Putamen (tissue), 1 donor: ENCODE measurements around the gene NCOA1.
"Not testable (repeated sequence)": the region's sequence is repeated elsewhere in the genome, so short reads cannot be mapped to it uniquely, and the experiment has no call there.

Source experiments
- DNase-seq: peaks from one replicate; pipeline ENCODE4 v3.0.0-alpha.2; 2016; ENCODE audit warnings: low spot score

NCOA1 gene

DNA sequence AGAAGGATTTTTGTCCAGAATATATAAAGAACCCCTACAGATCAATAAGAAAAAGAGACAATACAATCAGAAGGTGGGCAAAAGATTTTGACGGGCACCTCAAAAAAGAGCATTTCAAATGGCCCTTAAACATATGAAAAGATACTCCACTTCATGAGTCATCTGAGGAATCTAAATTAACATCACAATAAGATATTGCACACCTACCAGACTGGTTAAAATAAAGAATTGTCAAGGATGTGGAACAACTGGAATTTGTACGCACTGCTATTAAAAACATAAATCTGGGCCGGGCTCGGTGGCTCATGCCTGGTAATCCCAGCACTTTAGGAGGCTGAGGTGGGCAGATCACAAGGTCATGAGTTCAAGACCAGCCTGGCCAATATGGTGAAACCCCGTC lies 17.0 kb upstream of the NCOA1 start:
- DNase-seq, result no peak

DNA sequence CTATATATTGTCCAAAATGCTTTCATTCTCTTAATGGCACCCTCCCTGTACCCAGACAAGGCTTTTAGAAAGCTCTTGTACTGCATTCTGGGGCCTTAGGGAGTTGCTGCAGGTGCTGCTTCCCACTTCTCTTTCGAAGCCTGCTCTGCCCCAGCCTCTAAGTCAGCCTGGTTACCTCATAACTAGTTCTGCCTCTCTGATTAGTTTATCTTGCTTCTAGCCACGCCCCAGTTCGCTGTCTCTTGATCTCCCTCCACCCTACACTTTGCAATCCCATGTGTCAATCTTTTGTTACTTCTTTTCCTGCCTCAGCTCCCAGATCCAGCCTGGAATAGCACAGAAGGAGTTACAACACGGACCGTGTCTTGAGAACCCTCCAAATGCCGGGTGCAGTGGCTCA lies 13.8 kb upstream of the NCOA1 start:
- DNase-seq, result no peak

DNA sequence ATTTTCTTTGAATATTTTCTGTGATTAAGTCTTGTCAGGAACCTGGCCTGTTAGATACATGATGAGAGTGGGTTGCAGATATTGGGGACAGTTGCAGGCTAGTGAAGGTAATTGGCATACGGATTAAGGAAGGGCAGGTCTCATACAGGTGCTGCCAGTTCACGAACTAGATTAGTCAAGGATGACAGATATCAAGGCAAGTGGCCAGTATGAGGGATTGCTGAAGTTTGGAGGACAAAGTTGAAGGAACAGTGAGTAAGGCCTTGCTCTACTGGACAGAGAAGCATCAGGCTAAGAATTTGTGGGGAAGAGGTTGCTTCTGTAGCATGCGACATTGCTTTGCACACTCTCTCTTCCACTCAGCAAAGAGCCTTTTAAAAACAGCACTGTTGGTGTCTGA lies 12.8 kb upstream of the NCOA1 start:
- no peak for DNase-seq

DNA sequence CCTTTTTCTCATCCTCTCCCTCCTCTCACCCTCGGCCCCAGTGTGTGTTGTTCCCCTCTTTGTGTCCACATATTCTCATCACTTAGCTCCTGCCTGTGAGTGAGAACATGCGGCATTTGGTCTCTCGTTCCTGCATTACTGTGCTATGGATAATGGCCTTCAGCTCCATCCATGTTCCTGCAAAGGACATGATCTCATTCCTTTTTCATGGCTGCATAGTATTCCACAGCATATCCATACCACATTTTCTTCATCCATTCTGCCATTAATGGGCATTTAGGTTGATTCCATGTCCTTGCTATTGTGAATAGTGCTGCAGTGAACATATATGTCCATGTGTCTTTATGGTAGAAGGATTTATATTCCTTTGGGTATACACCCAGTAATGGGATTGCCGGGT lies 10.8 kb upstream of the NCOA1 start:
- no peak for DNase-seq

DNA sequence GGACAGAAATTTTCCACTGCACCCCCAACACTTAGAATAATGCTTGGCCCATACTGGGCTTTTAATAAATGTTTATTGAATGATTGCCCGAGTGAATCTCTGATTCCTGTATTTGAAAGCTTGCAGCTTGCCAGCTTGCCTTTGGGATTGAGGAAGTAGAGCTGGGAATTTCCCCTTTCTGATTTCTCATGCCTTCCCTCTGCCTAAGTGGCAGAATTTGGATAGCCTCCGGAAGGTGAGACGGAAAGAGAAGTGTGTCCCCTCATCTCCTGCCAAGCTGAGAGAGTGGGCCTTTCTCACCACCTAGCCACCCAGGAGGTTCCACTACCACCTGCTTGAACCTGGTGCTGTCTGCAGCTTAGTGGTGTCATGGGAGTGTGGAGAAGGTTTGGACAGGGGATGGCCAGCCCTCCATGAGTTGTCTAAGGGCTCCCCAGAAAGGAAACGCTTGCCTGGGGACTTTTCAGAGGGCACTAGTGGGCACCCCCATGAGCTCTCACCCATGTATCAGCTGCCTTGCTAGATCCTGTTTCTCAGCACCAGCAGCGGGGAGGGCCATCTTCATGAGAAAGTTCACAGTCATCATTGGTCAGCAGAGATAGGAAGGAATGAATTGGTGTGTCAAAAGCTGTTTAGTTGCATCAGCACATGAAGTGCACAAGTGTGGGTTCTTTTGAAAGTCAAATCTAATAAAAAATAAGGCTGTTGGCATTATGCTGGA lies 8.6 kb upstream of the NCOA1 start:
- DNase-seq, result no peak

DNA sequence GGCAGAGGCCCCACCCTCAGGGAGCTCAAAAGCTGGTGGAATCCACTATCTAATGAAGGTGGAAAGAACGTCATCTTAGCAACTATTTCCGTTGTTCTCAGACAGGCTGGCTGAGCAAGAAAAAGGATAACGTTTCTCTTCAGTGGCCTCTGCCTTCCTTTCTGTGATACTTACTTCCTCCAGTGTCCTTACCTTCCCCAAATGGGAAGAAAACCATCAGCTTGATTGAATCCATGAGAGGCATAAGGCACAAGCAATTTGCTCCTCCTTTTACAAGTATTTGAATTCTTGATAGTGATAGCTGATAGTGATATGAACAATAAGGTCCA lies 8.1 kb upstream of the NCOA1 start:
- no peak for DNase-seq

DNA sequence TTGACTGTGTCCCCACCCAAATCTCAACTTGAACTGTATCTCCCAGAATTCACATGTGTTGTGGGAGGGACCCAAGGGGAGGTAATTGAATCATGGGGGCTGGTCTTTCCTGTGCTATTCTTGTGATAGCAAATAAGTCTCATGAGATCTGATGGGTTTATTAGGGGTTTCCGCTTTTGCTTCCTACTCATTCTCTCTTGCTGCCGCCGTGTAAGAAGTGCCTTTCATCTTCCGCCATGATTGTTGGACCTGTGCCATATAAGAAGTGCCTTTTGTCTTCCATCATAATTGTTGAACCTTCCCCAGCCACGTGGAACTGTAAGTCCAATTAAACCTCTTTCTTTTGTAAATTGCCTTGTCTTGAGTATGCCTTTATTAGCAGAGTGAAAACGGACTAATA lies 6.4 kb upstream of the NCOA1 start:
- DNase-seq, result not testable (repeated sequence)

DNA sequence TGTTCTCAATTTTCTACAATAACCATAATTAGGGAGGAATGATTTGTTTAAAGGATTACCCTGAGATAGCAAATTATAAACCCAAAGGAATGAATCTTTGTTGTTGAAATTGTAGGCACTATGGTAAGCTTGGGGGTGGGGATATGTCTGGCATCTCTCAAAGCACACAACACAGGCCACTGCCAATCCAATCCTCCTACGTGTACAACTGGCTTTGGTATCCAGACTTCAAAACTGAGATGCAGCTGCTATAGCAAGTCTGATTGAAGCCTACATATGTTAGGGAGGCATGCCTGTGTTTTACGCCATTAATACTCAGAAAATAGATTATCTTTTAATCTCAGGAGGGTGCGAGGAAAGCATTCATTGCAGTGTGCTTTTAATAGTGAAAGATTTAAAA lies 5.9 kb upstream of the NCOA1 start:
- DNase-seq, result no peak

DNA sequence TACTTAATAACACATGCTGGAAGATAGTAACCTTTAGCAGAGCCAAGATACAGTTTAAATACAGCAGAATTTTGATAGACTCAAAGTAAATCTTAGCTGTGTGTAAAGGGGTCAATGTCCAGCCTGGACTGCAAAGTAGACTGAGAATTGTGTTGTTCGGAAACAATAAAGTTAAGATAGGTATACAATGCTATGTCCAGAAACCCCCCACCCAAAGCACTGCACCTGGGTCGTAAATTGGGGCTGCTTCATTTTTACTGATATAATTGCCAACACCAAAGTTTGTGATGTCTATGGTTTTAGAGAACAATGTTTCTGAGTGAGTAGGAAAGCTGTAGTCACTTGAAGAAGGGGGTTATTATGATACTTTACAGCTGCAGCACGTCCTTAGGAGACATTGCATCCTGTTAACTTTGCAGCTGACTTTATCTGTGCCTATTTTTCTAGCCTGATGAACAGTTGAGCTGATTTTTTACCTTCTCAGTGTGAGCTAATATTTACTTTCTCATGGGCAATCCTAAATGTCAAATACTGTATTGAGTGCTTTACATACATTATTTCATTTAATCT lies 4.3 kb upstream of the NCOA1 start:
- DNase-seq, result no peak

DNA sequence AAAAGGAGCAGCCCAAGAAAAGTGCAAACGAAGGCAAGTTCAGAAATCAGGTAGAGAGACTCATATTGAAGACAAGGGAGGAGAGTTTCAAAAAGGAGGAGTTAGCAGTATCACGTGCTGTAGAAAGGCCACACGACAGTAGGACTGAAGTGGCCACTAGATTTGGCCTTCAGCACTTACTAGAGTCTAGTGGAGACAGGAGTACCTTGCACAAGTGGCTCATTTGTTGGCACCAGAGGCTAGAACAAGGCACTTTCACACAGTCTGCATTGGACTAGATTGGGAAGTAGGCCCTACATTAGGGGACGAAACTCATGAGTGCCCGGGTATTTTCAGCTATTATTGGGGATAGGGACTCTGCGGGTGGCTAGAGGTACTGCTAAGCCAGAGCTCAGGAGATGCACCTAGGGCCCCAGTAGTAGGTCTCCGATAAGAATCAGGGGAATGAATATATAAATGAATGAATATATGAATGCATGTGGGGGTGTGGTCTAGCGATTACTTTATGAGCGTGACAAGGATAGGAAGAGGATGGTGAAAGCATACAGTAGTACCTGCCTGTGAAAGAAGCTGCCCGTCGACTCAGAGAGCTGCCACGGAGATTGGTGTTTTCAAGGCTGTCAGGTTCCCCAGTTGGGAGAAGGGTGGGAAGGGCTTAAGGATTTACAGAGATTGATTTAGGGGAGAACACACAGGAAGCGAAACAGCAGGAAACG lies 1.4 kb upstream of the NCOA1 start:
- no peak for DNase-seq

DNA sequence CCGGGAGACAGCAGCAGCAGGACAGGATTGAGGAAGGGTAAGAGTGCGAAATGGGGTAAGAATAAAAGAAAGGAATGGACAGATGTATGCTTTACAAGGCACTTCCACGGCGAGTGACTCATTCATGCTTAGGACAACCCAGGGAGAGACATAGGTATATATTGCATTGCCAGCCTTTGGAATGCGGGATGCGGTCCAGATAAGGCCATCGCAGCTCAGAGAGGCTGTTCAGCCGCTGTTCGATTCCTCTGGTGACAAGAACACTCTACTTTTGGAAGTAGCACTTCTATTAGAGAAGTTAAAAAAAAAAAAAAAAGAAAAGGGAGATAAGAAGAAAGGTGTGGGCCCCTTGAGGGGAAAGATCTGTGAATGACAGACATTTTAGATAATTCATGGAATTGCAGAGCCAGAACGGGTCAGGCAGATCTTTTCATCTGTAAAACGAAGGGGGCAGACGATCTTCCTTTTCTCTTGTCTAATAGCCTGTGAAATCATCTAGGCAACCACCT lies 819 bp upstream of the NCOA1 start:
- DNase-seq, result no peak

DNA sequence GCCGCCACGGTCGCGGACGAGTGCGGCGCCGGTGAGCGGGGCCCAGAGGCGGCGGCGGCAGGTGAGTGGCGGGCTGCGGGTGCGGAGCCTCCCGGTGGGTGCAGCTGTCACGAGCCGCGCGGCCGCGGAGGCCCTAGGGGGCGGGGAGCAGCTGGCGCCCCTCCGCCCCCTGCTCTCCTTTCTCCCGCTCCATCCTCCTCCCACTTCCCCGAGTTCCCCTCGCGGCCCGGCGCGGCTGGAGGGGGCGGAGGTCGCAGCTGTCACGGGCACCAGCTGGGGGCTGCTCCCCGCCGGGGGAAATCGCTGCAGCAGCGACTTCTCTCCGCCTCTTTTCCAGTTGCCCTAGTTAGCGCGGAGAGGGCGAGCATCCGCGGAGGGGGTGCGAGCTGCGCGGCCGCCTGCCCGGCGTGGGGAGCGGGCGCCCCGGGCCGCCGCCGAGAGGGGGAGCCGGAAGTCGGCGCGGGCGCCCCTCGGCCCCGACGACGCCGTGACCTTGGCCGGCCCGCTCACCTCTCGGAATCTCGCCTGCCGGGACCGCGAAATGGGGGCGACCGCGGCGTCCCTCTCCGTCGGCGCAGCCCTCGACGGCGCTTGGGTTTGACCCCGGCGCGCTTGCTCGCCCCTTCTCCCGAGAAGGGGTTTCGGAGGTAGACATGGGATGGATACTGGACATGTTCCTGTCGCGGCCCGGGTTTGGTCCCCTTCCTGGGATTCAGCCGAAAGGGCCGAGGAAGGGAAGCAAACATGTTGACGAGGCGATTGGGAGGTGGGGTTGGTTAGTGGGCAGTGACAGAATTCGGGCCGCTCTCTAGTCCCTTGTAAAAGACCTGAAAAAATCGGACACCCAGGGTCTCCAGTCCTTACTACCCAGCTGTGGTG lies 727 bp downstream of the NCOA1 start:
- DNase-seq, result peak; percentile 72

DNA sequence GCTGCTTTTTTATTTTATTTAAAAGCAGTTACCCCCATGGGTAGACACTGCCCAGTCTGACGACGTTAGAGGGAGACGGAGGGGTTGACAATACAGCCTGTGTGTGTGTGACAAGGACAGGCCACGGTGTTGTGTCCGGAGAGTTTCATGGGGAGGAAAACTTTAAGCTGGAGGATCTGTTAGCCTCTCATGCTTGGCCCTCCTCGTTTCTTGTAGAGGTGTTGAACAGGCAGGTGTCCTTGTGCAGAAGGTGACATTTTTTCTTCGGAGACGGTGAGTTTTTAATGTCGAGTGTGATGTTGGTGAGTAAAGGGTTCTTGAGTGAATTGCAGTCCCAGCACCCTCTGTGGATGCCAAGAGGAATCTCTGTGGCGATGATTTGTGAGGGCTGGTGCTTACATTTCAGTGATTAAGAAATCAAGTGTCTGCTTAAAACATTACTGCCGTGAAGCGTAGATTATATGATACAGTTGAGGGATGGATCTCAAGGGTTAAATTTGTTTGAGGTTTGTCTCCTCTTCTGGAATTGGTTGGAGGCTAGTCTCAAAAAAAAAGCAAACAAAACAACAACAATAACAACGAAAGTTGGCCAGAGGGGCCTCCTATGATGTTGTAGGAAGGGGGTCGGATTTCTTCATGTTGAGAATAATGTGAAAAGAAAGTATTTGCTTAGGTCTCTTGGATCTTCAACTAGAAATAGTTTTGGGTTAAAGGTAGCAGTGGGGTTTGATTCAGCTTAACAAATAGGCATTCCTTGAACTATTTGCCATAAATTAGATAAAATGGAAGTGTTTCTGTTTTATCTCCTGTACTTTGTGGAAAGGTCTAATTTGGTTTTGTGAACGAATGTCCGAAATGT lies 1.6 kb downstream of the NCOA1 start:
- peak; percentile 45 for DNase-seq

DNA sequence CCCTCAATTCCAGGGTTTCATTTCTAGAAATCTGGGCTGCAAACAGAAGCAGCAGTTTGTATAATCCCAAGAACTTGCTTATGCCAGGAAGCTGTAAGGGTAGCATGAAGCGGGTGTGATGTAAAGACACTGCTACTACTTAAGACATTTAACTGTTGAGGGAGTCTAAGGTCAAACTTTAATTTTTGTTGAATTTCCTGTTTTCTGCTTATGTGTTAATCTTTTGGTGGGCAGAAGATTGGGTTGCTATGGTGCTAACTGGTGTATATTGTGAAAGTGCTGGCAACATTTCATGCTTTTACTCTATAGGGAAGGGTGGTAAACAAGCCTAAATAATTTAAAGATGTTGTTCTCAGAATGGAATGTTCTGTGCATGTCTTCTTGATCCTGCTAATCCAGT lies 2.7 kb downstream of the NCOA1 start:
- no peak for DNase-seq

DNA sequence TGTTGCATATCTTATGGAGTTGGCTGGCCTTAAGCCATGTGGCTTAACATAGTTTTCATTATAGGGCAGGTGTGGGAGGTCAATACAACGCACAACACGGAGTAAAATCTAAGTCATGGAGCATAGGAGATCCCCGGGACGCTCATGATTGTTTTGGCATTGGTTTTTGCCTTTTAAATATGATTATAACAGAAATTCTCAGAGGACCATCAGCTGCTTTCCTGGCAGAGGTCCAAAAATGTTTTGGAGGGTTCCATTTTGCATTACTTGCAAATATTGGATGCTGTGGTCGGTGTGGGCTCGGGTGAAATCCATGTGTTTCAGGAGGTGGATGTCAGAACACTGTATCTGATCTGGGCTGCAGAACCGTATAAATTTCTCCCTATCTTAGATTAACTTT lies 3.4 kb downstream of the NCOA1 start:
- no peak for DNase-seq

DNA sequence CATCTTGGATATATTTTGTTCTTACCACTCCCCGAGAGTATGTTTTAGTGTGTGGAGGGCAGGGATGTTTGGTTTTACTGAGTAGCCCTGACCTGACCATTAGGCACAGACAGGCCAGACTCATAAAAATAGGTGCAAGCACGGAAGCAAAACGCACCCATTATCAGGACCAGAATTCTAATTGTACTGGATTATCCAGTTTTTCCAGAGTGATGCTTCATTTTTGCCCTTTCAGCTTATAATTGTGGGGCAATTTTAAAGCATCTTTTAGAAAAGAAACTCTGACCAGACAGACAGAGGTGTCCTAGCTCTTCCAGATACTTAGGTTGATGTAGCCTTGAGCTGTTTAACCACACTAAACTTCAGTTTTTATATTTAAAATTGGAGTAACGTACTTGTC lies 4.4 kb downstream of the NCOA1 start:
- no peak for DNase-seq

DNA sequence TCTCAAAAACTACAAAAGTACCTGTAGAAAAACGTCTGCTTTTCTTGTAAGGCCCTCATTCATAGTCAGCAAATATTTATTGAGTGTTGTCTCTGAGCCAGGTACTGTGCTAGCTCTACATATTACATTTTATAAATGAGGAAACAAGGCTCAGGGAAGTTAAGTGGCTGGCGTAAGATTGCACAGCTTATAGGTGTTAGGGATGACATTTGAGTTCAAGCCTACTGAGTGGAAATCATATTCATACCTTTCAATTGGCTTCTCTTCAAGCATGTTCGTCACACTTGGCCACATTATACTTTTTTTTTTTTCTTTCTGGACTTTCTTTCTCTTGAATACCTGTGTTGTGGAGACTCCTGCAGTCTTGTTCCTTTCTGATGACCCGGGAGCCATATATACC lies 5.9 kb downstream of the NCOA1 start:
- no peak for DNase-seq

DNA sequence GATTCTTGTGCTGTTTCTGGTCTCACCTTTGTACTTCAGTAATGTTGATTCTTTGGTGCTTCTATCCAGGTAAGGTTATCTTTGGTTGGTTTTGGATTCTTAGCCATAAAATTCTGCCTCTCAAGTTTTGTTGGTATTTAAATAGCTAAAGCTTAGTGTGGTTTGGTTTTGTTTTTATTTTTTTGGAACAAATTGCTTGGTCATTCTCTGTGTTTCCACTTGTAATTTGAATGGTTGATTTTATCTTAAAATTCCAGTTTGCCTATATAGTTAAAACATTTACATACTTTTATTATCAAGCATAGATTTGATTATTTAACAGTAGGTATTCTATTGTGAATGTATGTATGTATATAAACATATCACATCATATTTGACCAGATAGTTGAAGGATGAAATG lies 6.6 kb downstream of the NCOA1 start:
- no peak for DNase-seq

DNA sequence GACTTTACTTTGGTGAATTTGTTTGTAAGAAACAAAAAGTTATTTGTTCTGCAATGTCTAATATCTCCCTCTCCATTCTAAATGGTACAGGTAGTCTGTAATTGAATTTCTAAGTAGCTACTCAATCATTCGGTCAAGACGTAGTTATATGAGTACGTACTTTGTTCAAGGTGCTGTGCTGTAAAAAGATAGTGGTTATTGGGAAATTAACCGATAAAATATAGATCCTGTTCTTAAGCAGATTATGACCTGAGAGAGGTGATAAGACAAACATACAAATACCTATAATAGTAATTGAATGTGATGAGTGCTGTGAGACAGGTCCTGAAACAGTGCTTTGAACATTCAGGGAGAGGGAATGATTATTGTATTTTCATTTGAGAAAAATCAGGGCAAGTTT lies 7.1 kb downstream of the NCOA1 start:
- DNase-seq, result no peak

DNA sequence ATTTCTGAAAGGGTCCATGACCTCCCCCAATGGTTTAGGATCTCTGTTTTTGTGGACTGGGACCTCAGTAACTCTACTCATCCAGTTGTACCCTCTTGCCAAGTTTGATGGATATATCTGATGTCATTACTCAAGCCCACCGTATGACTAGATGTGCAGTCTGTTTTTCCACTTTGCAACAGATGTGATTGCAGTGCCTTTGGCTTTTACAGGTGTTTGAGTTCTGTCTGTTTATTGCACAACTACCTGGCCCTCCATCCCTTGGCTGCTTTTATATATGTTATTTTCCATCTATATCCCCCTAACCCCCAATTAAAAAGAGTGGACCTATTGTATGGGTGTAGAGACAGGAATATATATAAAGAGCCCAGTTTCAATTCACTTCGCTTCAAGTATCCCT lies 10.8 kb downstream of the NCOA1 start:
- no peak for DNase-seq

DNA sequence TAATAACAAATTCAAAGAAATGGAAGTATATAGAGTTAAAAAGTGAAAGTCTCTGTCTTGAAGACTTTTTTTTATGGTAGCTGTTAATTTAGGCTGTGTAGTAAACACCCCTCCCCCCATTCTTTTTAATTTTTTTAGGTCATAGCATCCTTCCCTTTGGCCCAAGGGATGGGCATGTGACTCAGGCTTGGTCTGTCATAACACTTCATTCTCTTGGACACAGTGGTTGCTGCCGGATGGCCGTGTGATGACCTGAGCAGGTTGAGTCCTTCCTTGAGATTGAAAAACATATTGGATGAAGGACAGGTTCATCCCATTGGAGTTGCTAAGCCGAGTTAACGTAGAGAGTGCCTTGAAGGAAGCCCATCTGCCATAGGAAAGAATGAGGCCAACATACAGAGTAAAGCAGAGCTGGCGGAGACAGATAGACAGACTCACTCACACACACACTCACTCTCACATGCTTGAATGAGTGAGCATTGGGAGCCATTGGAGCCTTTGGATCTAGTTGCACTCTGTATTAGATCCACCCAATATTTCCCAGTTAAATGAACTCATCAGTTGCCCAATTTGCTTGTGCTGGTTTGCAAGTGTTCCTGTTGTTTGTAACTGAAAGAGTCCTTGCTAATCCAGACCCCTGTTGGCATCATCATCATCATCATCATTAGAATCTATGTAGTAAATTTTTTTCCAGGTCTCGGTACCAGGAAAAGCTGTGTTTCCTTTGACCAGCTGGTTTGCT lies 14.7 kb downstream of the NCOA1 start:
- DNase-seq, result no peak
